GM21619 (cell line): ENCODE measurements around the gene CWC27.
"Not testable (repeated sequence)": the region's sequence is repeated elsewhere in the genome, so short reads cannot be mapped to it uniquely, and the experiment has no call there.

Source experiments
- ATAC-seq: cut with Tn5 transposase; IDR thresholded peaks from one replicate; pipeline ENCODE4 v1.9.1; 2021; ENCODE audit not compliant: unreplicated experiment

The CWC27 gene

GRCh38 chr5:64914396-64914795, 145.7 kb downstream of the CWC27 start:
- no peak for ATAC-seq

- ATAC-seq, result no peak
These were observed 149.4 kb downstream of the CWC27 start for GRCh38 chr5:64918083-64918482.

GRCh38 chr5:64921386-64921785, 152.7 kb downstream of the CWC27 start:
- no peak for ATAC-seq

GRCh38 chr5:64923151-64923685, 154.5 kb downstream of the CWC27 start:
- no peak for ATAC-seq

- no peak for ATAC-seq
These were observed 156.4 kb downstream of the CWC27 start for GRCh38 chr5:64925123-64925522.

- no peak for ATAC-seq
These were observed 161.1 kb downstream of the CWC27 start for GRCh38 chr5:64929833-64930232.

- no peak for ATAC-seq
These were observed 162.1 kb downstream of the CWC27 start for GRCh38 chr5:64930672-64931318.

- ATAC-seq, result not testable (repeated sequence)
These were observed 170.7 kb downstream of the CWC27 start for GRCh38 chr5:64939422-64939771.

GRCh38 chr5:64939772-64940510, 171.2 kb downstream of the CWC27 start:
- no peak for ATAC-seq

- no peak for ATAC-seq
These were observed 173.7 kb downstream of the CWC27 start for GRCh38 chr5:64942460-64942859.

GRCh38 chr5:64944868-64945267, 176.1 kb downstream of the CWC27 start:
- ATAC-seq, result no peak

GRCh38 chr5:64947031-64947430, 178.3 kb downstream of the CWC27 start:
- no peak for ATAC-seq

GRCh38 chr5:64947801-64948200, 179.1 kb downstream of the CWC27 start:
- ATAC-seq, result no peak

GRCh38 chr5:64949331-64949730, 180.6 kb downstream of the CWC27 start:
- ATAC-seq, result no peak

- ATAC-seq, result no peak
These were observed 184.4 kb downstream of the CWC27 start for GRCh38 chr5:64952951-64953673.

- no peak for ATAC-seq
These were observed 185.8 kb downstream of the CWC27 start for GRCh38 chr5:64954518-64954917.

- ATAC-seq, result no peak
These were observed 190.1 kb downstream of the CWC27 start for GRCh38 chr5:64958757-64959391.

GRCh38 chr5:64963278-64963677, 194.5 kb downstream of the CWC27 start:
- ATAC-seq, result no peak

- ATAC-seq, result no peak
These were observed 199.9 kb downstream of the CWC27 start for GRCh38 chr5:64968591-64969110.

- no peak for ATAC-seq
These were observed 200.8 kb downstream of the CWC27 start for GRCh38 chr5:64969578-64969977.

- ATAC-seq, result no peak
These were observed 202.8 kb downstream of the CWC27 start for GRCh38 chr5:64971513-64971912.
